GM12892 (cell line): ENCODE results near the gene NPPC.

ENCODE experiments used
- POLR2A ChIP-seq: IDR thresholded peaks from 2 replicates; pipeline ENCODE4 v1.6.1; 2011; ENCODE audit warnings: low read depth, low read length, control low read depth
- POLR2AphosphoS5 ChIP-seq: IDR thresholded peaks from 2 replicates; pipeline ENCODE4 v1.6.1; 2011; ENCODE audit warnings: low read depth, low read length, control low read depth
- TAF1 ChIP-seq: IDR thresholded peaks from 2 replicates; pipeline ENCODE4 v1.6.1; 2011; ENCODE audit warnings: low read depth, mild to moderate bottlenecking, control low read depth, low read length, borderline replicate concordance

- TF ChIP-seq POLR2A, result no peak
- TF ChIP-seq TAF1, result no peak
- TF ChIP-seq POLR2AphosphoS5, result no peak
These were observed 6.4 kb upstream of the NPPC start for GRCh38 chr2:231932711-231932970.
